GM21528 (cell line): ENCODE measurements around the gene ADCY5.

Source experiments
- ATAC-seq: cut with Tn5 transposase; IDR thresholded peaks from one replicate; pipeline ENCODE4 v1.9.1; 2021; ENCODE audit warnings: mild to moderate bottlenecking, moderate library complexity; ENCODE audit not compliant: unreplicated experiment, low FRiP score

Gene ADCY5

DNA sequence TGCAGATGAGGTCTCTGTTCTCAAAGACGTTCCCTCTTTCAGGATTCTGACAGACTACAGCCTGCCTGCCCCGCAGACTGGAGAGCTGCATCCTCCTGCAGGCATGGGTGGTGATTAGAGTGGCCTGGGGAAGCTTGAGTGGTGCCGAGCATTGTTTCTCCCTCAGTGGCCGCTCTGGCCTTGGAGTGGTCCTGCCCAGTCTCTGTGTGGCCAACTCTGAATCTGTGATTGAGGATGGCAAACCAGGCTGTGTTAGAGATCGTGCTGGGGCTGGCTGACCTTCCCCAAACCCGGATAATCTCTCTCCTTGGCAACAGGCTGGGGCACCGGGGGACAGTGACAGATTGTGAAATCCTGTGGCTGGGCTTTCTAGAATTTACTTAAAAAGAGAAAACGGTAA lies 11.0 kb upstream of the ADCY5 start:
- ATAC-seq, result no peak

GRCh38 chr3:123458255-123458654 lies 9.4 kb upstream of the ADCY5 start:
- no peak for ATAC-seq

DNA sequence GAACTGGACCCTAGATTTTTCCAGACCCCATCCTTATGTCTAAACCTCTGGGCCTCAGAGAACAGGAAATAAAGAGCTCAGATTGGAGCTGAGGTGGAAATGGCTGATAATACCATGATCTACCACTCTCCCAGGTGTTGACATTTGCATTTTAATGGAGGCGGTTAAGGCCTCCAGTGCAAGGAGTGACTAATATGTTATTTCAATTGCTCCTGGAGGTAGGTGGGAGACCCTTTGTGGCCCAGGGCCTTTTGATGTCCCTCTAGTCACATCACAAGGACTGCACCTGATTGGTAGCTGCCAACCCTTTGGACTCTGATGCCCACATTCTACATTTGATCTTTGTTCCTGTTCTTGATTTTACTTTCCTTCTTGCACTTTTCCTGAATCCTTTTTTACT lies 9.0 kb upstream of the ADCY5 start:
- ATAC-seq, result no peak

- no peak for ATAC-seq
Observed at GRCh38 chr3:123453675-123454074, 4.8 kb upstream of the ADCY5 start.

GRCh38 chr3:123451186-123451585 lies 2.3 kb upstream of the ADCY5 start:
- ATAC-seq, result no peak

DNA sequence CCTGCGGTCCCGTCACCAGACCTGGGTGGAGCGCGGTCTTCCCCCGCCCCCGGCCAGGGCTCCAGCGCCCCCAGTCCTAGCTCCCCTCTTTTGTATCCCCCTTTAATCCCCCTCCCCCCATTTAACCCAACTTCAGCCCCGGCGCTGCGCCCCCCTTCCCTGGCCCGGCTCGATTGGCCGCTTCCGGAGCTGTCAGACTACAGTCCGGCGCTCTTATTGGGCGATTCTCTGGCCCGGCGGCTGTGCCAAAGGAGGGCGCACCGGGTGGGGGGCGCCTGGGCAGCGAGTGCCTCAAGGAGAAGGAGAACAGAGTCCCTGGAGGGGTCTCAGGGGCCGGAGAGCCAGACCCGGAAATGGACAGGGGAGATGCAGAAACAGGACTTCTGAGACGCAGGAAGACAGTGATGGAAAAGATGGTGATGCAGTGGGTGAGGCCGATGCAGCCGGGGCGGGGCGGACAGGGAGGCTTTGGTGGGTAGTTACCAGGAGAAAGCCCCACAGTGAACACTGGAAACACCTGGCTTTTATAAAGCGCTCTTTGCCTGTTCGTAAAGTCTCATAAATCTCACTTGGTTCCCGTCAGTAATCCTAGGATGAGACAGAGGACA lies 1.2 kb upstream of the ADCY5 start:
- ATAC-seq, result no peak

DNA sequence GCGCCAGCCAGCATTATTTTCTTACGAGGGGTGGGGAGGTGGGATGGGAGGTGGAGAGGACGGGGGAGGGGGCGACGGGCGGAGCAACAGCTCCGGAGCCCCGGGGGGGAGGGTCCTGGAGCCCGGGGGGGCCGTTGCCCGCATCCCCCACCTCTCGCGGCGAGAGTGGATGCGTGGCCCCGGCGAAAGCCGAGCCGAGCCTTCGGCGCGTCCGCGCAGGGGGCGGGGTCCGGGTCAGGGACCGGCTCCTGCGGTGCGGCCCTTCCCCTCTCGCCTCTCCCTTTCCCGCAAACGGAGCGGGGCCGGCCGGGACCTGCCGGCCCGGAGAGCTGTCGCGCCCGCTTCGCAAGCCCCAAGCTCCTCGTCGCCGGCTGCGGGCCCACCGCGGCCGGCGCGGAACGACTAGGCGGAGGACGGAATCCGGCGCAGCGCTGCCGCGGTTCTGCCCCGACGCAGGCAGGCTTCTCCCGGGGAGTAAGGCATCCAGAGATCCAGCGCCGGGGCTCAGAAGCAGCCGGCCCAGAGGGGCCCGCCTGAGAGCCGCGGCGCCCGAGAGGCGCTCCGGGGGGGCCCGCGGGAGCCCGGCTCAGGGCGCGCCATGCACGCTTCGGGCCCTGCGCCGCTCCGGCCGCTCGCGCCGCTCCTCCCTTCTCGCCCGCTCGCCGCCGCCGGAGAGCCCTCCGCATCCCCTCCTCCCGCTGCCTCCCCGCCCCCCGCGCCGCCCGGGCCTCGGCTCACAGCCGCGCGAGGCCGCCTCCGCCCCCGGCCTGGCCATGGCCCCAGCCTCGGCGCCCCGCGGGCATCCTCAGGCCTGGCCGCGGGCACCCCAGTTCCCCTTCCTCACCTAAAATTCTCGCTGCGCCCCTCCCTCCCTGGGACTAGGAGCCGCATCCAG lies 459 bp upstream of the ADCY5 start:
- no peak for ATAC-seq

GRCh38 chr3:123447749-123448517 lies 957 bp downstream of the ADCY5 start:
- no peak for ATAC-seq

DNA sequence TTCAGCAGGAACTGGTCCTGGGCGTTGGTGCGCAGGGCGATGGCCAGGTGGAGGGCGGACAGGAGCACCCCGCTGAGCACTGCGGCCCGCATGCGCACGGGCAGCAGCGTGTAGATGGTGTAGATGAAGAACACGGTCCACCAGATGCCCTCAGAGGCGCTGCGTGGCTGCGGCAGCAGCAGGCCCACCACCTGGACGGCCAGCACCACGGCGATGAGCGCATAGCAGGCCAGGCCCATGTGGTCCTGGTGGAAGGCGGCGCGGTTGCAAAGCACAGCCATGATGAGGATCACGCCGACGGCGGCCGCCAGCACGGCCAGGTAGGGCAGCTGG lies 1.5 kb downstream of the ADCY5 start:
- no peak for ATAC-seq

- no peak for ATAC-seq
Observed at GRCh38 chr3:123446610-123447109, 2.2 kb downstream of the ADCY5 start.

- ATAC-seq, result no peak
Observed at GRCh38 chr3:123446210-123446609, 2.7 kb downstream of the ADCY5 start.

DNA sequence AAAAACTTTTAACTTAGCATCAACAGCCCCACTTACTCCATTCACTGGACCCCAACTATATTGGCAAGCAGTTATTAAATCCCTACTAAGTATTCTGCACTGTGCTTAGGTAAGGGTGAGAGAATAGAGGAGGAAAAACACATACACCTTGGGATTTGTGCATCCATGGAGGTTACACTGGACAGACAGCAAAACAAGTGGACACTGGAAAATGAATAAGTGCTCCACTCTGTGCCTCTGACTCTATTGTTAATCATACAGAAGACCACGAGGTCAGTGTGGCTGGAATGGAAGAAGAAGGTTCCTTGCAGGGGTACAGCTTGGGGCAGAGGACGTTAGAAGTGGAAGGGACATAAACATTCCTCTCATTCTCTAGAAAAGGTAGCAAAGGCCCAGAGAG lies 3.2 kb downstream of the ADCY5 start:
- no peak for ATAC-seq

DNA sequence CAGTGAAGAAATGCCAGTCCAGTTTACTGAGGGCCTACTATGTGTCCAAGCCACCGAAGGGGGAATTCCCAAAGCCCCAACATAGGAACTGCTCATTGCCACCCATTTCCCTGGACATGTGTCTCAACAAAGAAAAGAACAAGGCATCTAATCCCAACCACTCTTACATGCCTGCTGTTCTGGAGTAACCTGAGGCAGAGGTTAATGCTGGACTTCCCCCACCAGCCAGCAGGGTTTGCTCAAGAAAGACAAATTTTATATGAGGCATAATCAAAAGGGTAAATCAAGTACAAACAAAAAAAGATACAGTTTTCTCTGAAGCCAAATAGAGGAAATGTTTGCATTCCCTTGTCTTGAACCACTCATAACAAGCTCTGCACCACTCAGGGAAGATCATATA lies 4.1 kb downstream of the ADCY5 start:
- ATAC-seq, result no peak

GRCh38 chr3:123444023-123444422 lies 4.9 kb downstream of the ADCY5 start:
- no peak for ATAC-seq

- no peak for ATAC-seq
Observed at GRCh38 chr3:123442908-123443307, 6.0 kb downstream of the ADCY5 start.

DNA sequence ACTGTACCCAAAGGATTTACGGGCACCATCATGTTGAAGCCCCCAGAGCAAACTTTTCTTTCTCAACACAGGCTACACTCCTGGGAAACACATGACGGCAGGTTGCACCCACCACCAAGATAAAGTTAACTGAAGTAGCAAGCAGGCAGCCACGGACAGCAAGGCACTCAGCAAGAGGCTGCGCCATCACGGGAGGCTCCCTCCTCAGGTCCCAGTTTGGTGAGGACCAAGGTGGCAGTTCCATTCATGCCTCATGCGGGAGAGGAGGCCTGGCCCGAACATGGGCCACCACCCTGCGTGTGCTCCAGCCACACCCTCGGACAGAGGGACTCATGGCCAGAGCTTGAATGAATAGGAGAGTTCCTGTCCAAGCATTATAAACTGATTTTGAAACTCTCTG lies 6.8 kb downstream of the ADCY5 start:
- ATAC-seq, result no peak

DNA sequence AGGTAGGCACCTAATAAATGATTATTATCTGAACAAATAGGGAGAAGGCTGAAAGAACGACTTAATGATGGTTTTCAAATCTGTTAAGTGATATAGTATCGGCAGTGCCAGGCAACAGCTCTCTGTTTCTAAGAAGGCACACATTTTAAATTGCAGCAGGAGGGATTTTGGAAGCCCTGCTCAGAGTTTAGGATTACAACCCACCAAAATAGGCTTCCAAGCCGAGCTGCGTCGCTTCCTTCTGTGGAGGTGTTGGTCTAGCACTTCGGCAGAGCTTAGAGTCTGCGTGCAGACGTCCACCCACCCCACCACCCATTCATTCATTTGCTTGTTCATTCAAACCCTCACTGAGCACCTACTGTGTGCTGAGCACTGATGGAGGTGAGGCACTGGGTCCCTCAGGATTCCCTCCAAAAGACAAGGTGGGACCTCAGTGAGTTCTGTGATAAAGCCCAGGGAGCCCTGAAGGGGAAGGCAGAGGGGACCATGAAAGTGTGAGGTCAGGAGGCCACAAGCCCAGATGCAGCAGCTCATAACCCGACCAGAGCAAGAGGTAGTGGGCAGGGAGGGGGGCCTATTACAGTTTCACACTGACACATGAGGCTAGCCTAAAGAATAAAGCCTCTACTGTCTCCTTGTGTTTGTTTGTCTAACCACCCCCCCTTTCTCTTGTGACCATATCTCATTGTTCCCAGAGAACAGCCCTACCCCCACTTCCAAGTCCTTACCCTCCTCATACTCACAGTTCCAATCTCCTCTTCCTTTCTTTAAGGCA lies 8.9 kb downstream of the ADCY5 start:
- no peak for ATAC-seq

DNA sequence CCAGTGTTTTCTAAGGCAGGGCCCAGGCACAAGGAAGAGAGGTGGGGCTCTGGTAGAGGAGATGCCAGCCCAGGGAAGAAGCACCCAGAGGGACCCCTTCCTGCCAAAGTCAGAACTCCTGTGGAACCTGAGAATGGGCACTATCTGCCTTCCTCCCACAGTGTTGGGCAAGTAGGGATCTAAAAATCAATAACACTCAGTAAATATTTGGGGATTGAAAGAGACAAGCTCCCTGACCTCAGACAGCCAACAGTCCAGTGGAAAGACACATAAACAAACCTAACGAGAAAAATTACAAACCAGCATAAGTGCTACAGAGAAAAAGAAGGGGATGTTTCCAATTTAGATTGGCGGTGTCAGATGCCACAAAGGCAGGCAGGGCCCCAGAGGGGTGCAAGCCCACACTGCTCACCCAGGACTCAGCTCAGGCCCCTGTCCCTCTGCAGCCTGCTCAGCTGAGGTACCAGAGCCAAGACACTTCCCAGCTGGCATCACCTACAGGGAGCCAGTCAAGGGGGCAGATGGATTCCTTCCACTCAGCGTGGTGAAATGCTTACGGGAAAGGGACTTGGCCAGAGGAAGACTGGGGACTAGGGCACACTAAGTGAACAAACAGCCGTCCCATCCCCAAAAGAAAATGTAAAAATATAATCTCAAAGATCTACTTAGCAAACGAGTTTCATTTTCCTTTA lies 15.9 kb downstream of the ADCY5 start:
- no peak for ATAC-seq

- no peak for ATAC-seq
Observed at GRCh38 chr3:123431658-123432324, 17.1 kb downstream of the ADCY5 start.
